Measurements from ENCODE around the gene RNF223. TPM values are rescaled to one million over a fixed set of nuclear protein-coding genes. Genes with fewer than 3 reads are reported as not detected.

RNF223 gene
- polyA plus RNA-seq, 2 of the 4 experiments (the other 2 are of a cell fraction) = 0.08 TPM; not detected in 1

GRCh38 chr1:1089731-1090423 is 15.8 kb upstream of the RNF223 start (continued):
- TF ChIP-seq TP53 (CRISPR knock-in tag; IDR thresholded peaks at IDR 0.05) (no peak), RNF2 (IDR thresholded peaks at IDR 0.05; ENCODE audit: borderline replicate concordance, low read depth) (no peak), MAZ (IDR thresholded peaks at IDR 0.05; ENCODE audit: borderline replicate concordance, low read depth, low read length) (no peak), CHD4 (IDR thresholded peaks at IDR 0.05; ENCODE audit: borderline replicate concordance) (no peak)

- FAIRE-seq (no peak), ATAC-seq (no peak), DNase-seq (ENCODE audit: low read depth in 1 of 2, low spot score in 1 of 2) (no peak)
- ChIA-PET CTCF (no interaction called here), POLR2A (no interaction called here)
- H3K9me3 ChIP-seq = no peaks in the 10 kb centered on the region
- no peaks in the 10 kb centered on the region for H3K4me1 ChIP-seq
- H3K27ac ChIP-seq = no peak overlapping the region
- no peak overlapping the region for H3K4me2 ChIP-seq
- 87% methylated on average over 16 of the region's 46 CpGs for WGBS (ENCODE audit: missing lambda C conversion rate)
- no peak overlapping the region for H3K4me3 ChIP-seq
- no peak for TF ChIP-seq NFE2L2 (conservative IDR thresholded peaks at IDR 0.05; ENCODE audit: low read length)
- TF ChIP-seq REST (IDR thresholded peaks at IDR 0.05) = no peak
- TF ChIP-seq HEYL (CRISPR knock-in tag; IDR thresholded peaks at IDR 0.05) = no peak
- no peak for TF ChIP-seq HOXA7 (CRISPR knock-in tag; IDR thresholded peaks at IDR 0.05)
- no peak for TF ChIP-seq PHF8 (IDR thresholded peaks at IDR 0.05; ENCODE audit: borderline replicate concordance, low read depth)
- TF ChIP-seq RCOR1 (IDR thresholded peaks at IDR 0.05; ENCODE audit: low read depth, low read length) = no peak
- no peak for TF ChIP-seq ESRRA (IDR thresholded peaks at IDR 0.05; ENCODE audit: borderline replicate concordance, low read length)
- TF ChIP-seq SREBF2 (IDR thresholded peaks at IDR 0.05) = no peak
- no peak for TF ChIP-seq SMC3 (IDR thresholded peaks at IDR 0.05)
- no peak for TF ChIP-seq ATOH8 (CRISPR knock-in tag; IDR thresholded peaks at IDR 0.05; ENCODE audit: low read depth)
- no peak for TF ChIP-seq ZSCAN20 (CRISPR knock-in tag; IDR thresholded peaks at IDR 0.05)
- TF ChIP-seq MAFK (IDR thresholded peaks at IDR 0.05; ENCODE audit: partially characterized antibody) = no peak
- TF ChIP-seq KDM1A (IDR thresholded peaks at IDR 0.05; ENCODE audit: low read depth) = no peak
- TF ChIP-seq HES2 (IDR thresholded peaks at IDR 0.05) = no peak
- no peak for TF ChIP-seq MAZ (IDR thresholded peaks at IDR 0.05; ENCODE audit: borderline replicate concordance, low read depth, low read length)
- TF ChIP-seq HMGXB4 (CRISPR knock-in tag; IDR thresholded peaks at IDR 0.05; ENCODE audit: borderline replicate concordance) = no peak
- TF ChIP-seq ZFP36 (IDR thresholded peaks at IDR 0.05; ENCODE audit: borderline replicate concordance, partially characterized antibody) = no peak
- no peak for TF ChIP-seq E2F6 (IDR thresholded peaks at IDR 0.05; ENCODE audit: borderline replicate concordance, low read depth)
- TF ChIP-seq USF2 (IDR thresholded peaks at IDR 0.05) = no peak
Measured at GRCh38 chr1:1088801-1089680, 14.9 kb upstream of the RNF223 start.
